HCT116 (cell line): ENCODE data around the gene MCEE.

Source experiments
- ATF3 ChIP-seq: IDR thresholded peaks from 2 replicates; pipeline ENCODE4 v1.6.1; 2012
- CTCF ChIP-seq, 3 experiments: fragments of 200-600 bp in 1 of 3; sonication (generic) in 1 of 3; IDR thresholded peaks in 2 of 3; conservative IDR thresholded peaks in 1 of 3; 2 replicates each; pipeline ENCODE4 v1.5.1; 2012 to 2017; ENCODE audit warnings: low read depth in 2 of 3, low read length in 2 of 3, antibody characterized with exemption in 1 of 3, borderline replicate concordance in 1 of 3, control low read depth in 1 of 3, mild to moderate bottlenecking in 1 of 3, mixed read lengths in 1 of 3, mixed run types in 1 of 3, moderate library complexity in 1 of 3; ENCODE audit not compliant: insufficient read depth in 1 of 3
- ELF1 ChIP-seq: IDR thresholded peaks from 2 replicates; pipeline ENCODE4 v1.6.1; 2012; ENCODE audit warnings: low read depth, borderline replicate concordance
- EZH2 ChIP-seq: fragments of 200-600 bp; sonication (generic); IDR thresholded peaks from 2 replicates; pipeline ENCODE4 v1.6.1; 2017; ENCODE audit warnings: antibody characterized with exemption, mixed run types
- EZH2phosphoT487 ChIP-seq: fragments of 200-600 bp; IDR thresholded peaks from 2 replicates; pipeline ENCODE4 v1.6.1; 2018; ENCODE audit warnings: antibody characterized with exemption, borderline replicate concordance
- MAX ChIP-seq: IDR thresholded peaks from 2 replicates; pipeline ENCODE4 v1.6.1; 2012
- POLR2A ChIP-seq: IDR thresholded peaks from 2 replicates; pipeline ENCODE4 v1.7.0; 2011; ENCODE audit warnings: borderline replicate concordance; ENCODE audit not compliant: insufficient read depth, insufficient read length; ENCODE audit errors: extremely low read depth
- POLR2AphosphoS5 ChIP-seq: IDR thresholded peaks from 2 replicates; pipeline ENCODE4 v1.6.1; 2011; ENCODE audit warnings: mild to moderate bottlenecking, low read depth, low read length, moderate library complexity
- RAD21 ChIP-seq: IDR thresholded peaks from 2 replicates; pipeline ENCODE4 v1.6.1; 2012; ENCODE audit warnings: low read depth, mild to moderate bottlenecking
- REST ChIP-seq: IDR thresholded peaks from 2 replicates; pipeline ENCODE4 v1.6.1; 2012; ENCODE audit warnings: low read depth
- TCF7L2 ChIP-seq: IDR thresholded peaks from 2 replicates; pipeline ENCODE4 v1.7.0; 2011; ENCODE audit warnings: borderline replicate concordance, inconsistent platforms; ENCODE audit not compliant: insufficient read depth, insufficient read length; ENCODE audit errors: extremely low read depth
- ZBTB33 ChIP-seq: IDR thresholded peaks from 2 replicates; pipeline ENCODE4 v1.6.1; 2011; ENCODE audit warnings: mild to moderate bottlenecking, low read length, moderate library complexity; ENCODE audit not compliant: insufficient replicate concordance; ENCODE audit errors: extremely low read depth

- no peak for TF ChIP-seq CTCF (IDR thresholded peaks at IDR 0.05 in 2 of 3, conservative IDR thresholded peaks at IDR 0.05 in 1 of 3; ENCODE audit: borderline replicate concordance in 1 of 3, insufficient read depth in 1 of 3, low read depth in 2 of 3, low read length in 2 of 3)
- TF ChIP-seq REST = no peak
- TF ChIP-seq POLR2A = no peak
- no peak for TF ChIP-seq RAD21
- no peak for TF ChIP-seq ATF3
- TF ChIP-seq POLR2AphosphoS5 = no peak
- no peak for TF ChIP-seq ELF1
- no peak for TF ChIP-seq TCF7L2
- no peak for TF ChIP-seq EZH2phosphoT487
- TF ChIP-seq ZBTB33 = no peak
- TF ChIP-seq EZH2 = no peak
- TF ChIP-seq MAX = no peak
Measured at GRCh38 chr2:71063216-71063615, 66.8 kb downstream of the MCEE start.
